GM18870 (cell line): Measurements from ENCODE around the gene EYS.
A peak's percentile ranks its signal among the peaks of the same experiment; 100 is the strongest.
"Not testable (repeated sequence)": the region's sequence is repeated elsewhere in the genome, so short reads cannot be mapped to it uniquely, and the experiment has no call there.

Source experiments
- ATAC-seq: cut with Tn5 transposase; IDR thresholded peaks from one replicate; pipeline ENCODE4 v1.9.1; 2021; ENCODE audit warnings: moderate library complexity; ENCODE audit not compliant: unreplicated experiment

Gene EYS

DNA sequence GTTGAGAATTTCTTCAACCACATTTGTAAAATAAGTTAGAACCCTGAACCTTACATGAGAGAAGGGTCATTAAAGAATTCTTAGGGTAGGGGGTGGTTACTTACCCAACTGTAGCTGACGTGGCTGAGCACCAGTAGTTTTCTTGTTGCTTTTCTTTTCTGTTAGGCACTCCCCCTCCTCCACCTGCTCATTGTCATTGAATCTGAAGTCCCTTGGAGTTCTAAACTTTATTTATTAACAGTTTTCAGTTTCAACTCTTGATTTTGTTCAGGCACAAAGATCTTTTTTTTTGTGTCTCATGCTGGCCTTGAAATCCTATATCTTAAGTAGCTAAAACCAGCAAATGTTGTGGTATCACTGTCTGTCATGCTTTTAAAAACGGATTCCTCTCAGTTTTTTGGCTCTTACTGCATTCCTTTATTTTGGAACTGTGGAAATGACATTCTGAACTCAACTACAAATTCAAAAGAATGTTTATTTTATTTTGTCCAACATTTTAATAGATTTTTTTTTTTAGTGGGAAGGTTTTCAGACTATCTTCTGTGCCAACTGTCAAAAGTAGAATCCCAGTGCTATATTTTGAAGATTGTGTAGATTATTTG, 1606.2 kb downstream of the EYS start:
- no peak for ATAC-seq

DNA sequence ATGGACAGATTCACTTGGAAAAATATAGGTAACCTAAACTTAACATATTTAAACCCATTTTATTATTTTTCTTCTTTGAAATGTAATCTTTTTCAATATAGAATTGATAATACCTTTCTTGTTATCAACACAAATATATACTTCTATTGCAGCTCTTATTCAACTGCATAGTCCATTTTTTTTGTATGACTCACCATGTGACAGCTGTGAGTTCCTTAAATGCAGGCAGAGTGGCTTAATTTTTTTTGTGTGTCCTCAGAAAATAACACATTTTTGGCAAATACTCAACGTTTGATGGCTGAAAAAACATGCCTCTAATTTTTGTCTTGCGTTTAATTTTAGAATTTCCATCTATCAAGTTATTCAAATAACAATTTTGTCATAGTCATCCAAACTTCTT, 1616.7 kb downstream of the EYS start:
- ATAC-seq, result no peak

DNA sequence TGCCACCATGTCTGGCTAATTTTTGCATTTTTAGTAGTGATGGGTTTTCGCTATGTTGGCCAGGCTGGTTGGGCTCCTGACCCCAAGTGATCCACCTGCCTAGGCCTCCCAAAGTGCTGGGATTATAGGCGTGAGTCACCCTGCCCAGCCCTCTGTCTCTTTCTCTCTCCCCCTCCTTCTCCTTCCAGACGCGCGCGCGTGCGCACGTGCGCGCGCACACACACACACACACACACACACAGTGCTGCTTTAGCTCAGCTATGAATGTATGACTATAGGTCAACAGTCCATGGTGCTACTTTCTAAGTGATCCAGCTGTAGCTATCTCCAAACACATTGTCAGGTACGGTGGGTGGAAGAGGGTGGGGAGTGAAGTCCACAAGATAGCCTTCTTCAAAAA, 1621.9 kb downstream of the EYS start:
- ATAC-seq, result no peak

DNA sequence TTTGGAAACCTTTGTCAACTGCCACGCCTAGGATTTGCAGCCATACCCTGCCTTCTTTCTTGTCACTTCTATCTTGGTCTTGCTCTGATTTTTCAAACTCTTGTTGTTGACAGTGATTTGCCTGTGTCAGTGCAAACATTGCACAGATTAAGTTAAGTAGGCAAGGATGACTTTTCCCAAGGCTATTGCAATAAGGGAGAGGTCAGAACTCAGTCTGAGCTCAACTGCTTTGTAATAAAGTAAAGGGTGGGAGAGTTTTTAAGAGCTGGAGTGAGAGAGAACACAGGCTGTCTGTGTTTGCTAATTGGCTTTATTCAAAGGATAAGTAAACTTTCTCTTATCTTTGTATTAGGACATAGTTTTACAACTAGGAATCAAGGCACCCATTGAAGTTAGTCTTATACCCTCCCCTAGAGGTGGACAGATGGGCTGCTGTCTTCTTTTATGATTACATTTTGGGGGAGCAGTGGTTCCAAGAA, 1622.8 kb downstream of the EYS start:
- ATAC-seq, result no peak

DNA sequence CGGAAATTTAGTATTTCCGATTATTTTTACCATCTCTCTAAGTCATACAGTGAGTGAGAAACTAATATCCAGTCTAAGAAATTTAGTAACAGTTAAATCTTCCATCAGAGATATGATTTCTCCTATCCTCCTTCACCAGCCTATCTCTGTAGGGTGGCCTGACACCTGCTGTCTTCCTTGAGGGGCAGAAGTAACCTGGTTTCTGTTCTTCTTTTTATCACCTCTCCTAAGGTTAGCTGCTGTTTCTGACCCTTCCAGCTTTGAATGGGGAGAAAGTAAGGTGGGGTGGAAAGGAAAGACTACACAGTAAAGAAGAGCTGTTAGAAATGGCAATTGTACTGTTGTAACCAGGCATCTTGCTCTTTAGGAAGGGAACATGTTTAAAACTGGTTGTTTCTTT, 1623.8 kb downstream of the EYS start:
- ATAC-seq, result peak; percentile 54

DNA sequence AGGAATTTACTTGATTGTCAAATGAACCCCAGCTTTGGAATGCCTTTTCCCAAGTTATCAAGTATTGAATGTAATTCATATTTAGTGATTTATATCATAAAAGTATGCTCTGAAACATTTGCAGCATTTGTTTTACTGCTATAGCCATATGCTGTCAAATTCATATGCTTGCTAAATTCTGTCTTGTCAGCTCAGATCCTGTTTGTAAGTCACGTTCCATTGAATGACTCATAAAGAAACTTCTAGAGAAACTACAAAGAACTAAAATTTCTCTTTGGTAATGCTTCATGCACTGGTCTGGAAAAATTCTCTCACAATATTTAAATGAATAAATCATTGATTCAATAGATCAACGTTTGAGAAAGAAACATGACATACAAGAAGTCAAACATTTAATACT, 1625.6 kb downstream of the EYS start:
- ATAC-seq, result peak; percentile 73

DNA sequence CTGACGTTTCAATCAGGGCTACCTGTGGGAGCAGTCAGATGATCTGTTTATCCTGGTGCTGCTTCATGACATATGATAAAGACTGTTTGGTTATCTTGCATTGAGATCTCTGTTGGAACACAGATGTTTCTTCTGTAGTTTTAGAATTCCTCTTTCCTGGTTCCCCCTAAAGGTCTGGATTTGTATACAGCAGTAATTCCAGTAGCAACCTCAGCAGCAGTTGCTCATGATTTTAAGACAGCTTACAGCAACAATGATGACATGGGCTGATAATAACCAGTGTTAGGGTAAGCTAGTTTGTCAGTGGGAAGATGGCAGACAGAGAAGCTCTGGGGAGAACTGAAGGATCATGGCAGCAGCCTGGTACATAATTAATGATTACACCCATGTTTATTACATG, 1632.0 kb downstream of the EYS start:
- ATAC-seq, result no peak

DNA sequence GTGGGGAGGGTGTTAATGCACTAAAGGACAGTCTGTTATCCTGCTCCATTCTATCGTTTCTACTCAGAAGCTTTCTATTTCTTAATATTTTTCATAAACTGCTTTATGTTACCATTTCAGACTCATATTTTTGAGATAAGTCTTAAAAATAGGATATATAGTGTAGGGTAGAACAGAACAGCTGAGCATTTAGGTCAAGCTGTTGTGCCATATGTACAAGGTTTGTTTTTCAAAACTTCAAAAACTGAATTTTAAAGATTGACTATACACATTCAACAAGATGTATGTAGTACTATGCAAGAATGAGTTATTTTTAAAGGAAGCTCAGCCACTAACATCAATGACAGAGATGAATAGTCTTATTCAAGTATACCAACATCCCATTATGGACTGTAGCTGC, 1634.3 kb downstream of the EYS start:
- ATAC-seq, result no peak

DNA sequence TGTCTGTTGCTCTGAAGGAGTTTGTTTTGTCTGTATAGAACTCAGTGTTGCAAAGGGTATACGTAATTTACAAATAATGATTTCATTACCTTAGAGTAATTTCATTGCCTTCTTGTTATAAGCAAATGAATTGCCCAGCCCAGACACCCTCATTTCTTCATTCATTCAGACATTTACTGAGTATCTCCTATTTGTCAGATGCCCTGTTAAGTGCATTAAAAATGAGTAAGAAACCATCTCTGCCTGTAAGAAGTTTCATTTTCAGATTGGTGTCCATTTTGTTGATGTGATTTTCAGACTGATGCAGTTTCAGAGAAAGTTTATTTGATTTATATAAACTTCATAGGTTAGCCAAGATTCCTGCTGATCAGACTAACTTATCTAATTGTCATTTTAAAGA, 1642.1 kb downstream of the EYS start:
- ATAC-seq, result no peak

DNA sequence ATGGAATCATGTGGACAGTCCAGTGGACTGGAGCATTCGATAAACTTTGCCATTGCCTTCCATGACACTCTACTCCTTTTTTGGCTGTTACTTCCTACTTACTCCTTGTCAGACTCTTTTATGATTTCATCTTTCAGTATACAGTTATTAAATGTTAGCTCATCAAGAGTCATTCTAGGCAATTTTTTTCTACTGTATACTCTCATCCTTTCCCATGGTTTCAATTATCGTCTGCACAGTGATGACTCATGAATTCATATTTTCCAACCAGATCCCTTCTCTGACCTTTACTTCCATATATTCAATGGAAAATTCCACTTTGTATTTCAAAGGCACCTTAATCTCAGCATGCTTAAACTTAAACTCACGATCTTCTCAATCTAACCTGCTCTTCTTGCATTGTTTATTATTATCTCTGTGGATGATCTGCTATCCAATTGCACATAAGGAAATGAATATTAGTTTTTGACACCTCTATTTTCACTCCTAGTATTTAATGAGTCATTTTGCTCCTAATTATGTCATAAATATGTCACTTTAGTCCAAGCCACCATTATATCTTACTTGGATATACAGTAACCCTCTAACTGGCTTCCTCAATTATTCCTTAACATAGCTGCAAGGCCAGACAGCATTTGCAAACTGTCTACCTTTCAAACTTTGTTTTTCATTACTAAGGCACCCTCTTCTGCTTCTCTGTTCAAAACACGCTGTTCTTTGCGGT, 1643.9 kb downstream of the EYS start:
- ATAC-seq, result no peak

DNA sequence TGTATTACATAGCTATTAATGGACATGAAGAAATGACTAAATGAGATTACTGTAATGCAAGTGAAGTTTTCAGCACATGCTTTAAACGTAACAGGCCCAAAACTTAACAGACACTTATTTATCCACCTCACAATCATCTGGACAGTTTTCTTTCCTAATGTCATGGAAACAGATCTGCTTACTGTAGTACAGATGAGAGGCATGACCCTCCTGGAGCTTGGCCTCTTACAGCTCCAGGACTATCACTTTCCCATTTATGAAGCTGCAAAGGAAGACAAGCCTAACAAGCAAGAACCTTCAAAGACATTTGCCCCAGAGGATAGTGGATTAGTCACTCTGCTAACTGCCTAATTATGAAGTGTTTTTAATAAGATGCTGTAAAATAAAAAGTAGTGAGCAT, 1652.2 kb downstream of the EYS start:
- ATAC-seq, result no peak

DNA sequence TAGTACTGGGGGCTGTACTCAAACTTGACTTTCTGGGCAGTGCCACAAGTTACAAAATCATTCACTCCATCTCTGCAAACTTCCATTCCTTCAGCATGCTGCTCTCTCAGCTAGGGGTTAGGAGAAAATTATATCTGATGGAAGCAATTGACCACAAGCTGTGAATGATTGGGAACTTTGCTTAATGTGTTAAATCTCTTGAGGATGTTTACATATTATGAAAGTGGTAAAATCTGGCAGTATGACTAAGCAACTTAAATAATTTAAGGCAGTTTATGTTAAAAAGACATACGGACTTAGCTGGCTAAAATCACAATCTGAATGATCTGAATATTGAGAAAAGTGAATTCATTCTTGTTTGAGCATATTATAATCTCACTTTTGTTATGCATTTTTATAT, 1656.4 kb downstream of the EYS start:
- ATAC-seq, result no peak

DNA sequence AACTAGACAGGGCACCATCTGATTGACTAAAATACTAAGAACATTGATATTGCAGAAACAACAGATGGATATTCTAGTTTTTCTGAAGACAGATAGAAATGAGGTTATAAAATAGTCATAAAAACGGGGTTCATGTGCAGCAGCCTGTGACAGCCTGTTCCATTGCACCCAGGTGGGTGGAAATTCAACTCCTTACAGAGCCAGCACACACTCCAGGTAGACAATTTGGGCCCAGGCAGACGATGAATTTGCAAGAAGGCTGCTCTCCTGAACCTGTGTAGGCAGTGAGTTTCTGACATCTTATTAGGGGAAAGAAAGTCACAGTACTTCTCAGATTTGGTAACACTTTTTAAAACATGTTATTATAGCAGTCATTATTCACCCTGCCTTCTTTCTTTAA, 1657.3 kb downstream of the EYS start:
- no peak for ATAC-seq

DNA sequence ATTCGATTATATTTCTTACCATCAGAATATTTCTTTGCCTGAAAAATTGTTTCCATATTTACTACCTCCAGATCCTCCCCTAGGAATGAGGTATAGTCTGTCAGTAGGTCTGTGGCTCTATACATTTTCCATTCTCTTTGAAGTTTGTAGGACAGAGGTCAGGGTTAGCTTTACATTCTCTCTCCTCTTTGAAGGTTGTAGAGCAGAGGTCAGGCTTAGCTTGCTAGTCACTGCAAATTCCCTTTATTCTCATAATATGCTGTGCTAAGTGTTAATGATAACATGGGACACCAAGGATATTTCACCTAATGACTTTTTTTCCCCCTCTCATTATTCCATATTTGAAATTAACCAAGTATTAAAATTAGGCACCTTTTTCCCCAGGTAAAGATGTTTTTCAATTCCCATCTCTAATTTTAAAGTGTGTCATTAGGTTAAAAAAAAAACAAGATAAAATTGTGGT, 1660.2 kb downstream of the EYS start:
- no peak for ATAC-seq

DNA sequence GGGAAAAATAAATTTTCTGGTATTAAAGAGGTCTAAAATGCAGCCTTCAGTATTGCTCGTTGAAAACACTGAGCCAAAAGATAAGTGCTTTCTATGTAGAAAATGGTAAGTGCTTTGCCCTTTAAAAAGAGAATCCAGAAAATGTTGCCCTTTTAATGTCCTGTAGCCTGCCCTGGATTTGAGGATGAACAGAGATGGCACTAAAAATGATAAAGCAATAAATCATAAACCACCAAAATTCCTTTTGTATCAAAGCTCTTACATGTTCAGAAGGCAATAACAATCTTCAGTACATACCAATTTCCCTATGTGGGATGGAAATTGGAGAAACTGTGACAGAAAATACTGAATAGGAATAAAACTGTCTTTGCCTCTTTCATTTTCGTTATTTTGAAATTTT, 1665.7 kb downstream of the EYS start:
- ATAC-seq, result no peak

DNA sequence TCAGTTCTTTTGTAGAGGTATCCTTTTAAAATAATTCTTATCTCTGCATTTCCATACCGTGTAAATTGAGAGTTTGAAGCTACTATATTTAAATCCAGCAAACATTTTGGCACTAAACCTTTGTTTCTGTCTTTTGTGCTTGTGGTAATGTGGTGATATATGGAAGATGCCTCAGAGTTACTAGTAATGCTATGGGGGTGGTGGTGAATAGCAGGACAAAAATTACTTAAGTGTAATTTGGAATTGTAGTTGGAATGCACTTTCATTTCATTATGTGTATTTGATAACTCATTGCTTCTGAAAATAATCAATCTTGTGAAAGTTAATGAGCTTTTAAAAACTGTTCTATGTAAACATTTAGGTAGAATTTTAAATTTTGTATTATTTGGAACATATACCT, 1666.9 kb downstream of the EYS start:
- ATAC-seq, result no peak

DNA sequence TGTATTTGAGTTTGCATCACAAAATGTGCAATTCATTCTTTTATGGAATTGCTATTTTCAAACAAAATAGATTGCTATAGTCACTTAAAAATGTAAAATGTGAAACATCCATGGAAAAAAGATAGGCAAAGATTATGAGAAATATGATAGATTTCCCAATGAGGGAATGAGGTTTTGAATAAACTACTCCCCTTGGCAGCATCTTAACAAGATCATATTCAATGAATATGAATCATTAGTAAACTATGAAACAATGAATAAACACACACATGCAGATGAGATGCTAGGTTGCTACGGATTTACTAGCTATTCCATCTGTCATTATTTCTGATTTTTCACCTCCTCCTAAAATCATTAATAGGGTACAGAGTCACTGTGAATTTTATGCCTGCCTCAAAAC, 1669.6 kb downstream of the EYS start:
- no peak for ATAC-seq

DNA sequence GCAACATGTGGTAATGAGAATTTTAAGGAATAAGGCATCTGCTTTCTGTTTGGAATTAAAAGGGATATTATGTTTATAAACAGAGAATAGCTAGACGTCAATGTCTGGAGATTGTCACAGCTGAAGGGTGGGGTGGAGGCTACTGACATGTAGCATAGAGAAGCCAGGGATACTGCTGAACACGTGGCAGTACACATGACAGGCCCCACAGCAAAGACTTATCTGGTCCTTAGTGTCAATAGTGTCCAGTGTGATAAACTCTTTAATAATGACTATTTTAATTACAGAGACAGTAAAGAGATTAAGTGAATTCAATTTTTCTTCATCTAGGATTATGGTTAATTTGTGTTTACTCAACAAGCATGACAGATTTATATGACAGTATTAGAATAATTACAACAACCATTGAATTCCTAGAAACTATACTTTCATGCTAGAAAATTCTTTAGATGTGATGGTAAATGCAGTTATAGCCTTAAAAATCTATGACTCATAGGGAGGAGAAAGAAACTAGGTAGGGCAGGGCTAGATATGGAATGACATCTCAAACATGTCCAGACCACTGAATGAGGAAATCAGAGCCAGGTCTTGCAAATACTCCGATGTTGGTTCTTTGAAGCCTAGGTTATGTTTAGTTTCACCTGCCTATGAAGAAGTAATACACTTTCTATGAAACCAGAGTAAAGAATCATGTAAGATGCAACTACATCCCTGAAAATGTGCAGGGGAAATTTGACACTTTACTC, 1671.9 kb downstream of the EYS start:
- ATAC-seq, result no peak

DNA sequence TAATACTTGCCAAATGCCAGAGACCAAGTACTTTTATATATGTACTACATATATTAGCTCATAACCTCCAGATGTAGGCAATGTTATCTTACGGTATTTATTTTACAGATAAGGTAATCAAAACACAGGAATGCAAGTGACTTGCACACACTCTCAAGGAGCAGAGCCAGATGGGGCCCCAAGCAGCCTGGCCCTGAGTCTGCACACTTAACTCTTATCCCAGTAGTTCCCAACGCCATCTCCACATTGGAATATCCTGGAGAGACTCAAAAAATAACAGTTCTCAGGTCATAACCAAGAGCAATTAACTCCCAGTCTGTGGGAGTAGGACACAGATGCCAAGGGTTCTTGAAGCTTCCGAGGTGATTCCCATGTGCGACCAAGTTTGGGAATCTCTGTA, 1672.7 kb downstream of the EYS start:
- no peak for ATAC-seq

DNA sequence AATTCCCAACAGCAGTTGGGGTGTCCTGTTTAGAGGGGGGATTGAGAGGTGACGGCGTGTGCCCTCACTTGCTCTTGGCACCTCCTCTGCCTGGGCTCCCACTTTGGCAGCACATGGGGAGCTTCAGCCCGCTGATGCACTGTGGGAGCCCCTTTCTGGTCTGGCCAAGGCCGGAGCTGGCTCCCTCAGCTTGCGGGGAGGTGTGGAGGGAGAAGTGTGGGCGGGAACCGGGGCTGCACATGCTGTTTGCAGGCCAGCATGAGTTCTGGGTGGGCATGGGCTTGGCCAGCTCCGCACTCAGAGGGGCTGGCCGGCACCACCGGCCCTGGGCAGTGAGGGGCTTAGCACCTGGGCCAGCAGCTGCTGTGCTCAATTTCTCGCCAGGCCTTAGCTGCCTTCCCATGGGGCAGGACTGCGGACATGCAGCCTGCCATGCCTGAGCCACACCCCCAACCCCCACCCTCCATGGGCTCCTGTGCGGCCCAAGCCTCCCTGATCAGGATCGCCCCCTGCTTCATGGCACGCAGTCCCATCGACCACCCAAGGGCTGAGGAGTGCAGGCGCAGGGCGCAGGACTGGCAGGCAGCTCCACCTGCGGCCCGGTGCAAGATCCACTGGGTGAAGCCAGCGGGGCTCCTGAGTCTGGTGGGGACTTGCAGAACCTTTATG, 1675.9 kb downstream of the EYS start:
- ATAC-seq, result not testable (repeated sequence)

DNA sequence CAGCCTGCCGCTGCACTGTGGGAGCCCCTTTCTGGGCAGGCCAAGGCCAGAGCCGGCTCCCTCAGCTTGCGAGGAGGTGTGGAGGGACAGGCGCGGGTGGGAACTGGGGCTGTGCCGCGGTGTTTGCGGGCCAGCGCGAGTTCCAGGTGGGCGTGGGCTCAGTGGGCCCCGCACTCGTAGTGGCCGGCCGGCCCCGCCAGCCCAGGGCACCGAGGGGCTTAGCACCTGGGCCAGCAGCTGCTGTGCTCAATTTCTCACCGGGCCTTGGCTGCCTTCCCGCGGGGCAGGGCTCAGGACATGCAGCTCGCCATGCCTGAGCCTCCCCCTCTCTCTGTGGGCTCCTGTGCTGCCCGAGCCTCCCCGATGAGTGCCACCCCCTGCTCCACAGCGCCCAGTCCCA, 1683.3 kb downstream of the EYS start:
- no peak for ATAC-seq

DNA sequence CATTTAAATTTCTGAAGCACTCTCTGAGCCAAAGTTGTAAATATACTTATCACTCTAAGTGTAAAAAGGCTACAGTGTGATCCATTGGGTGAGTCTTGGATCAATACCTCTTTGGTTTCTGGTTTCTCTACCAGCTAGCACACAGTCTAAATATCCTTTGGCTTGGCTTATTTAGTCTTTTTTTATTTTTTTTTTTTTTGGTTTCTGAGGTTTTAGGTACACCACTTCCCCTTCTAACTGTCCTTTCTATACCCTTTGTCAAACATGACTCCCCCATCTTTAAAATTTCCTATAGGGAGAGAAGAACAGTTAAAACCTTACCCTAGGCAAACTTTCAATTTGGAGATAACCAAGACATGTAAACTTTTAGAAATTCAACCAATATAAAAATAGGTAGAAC, 1692.4 kb downstream of the EYS start:
- ATAC-seq, result peak; percentile 41
